H9 (cell line): ENCODE measurements around the gene DTYMK. TPM values are rescaled to one million over a fixed set of nuclear protein-coding genes. Genes with fewer than 3 reads are reported as not detected.

Experiments
- DNase-seq: peaks from one replicate; pipeline ENCODE4 v3.0.0-alpha.2; 2017
- H2AFZ ChIP-seq: one replicate; pipeline ENCODE4 v1.6.1; 2013; ENCODE audit warnings: mild to moderate bottlenecking, low read length, control low read depth, moderate library complexity
- H2AK5ac ChIP-seq: 2 replicates; pipeline ENCODE4 v1.6.1; 2013; ENCODE audit warnings: low read length, control low read depth, mixed read lengths; ENCODE audit not compliant: insufficient read length
- H2BK120ac ChIP-seq: one replicate; pipeline ENCODE4 v1.6.1; 2013; ENCODE audit warnings: low read depth, mild to moderate bottlenecking, low read length, control low read depth, inconsistent platforms; ENCODE audit not compliant: poor library complexity, severe bottlenecking
- H2BK12ac ChIP-seq: 2 replicates; pipeline ENCODE4 v1.6.1; 2013; ENCODE audit warnings: low read length, control low read depth, mixed read lengths, low read depth; ENCODE audit not compliant: insufficient read length
- H2BK15ac ChIP-seq: 2 replicates; pipeline ENCODE4 v1.6.1; 2013; ENCODE audit warnings: low read depth, low read length, control low read depth
- H2BK20ac ChIP-seq: one replicate; pipeline ENCODE4 v1.6.1; 2013; ENCODE audit warnings: low read depth, mild to moderate bottlenecking, low read length, control low read depth, inconsistent platforms; ENCODE audit not compliant: poor library complexity, severe bottlenecking
- H2BK5ac ChIP-seq: 2 replicates; pipeline ENCODE4 v1.6.1; 2013; ENCODE audit warnings: low read length, control low read depth, mixed read lengths; ENCODE audit not compliant: insufficient read length
- H3K14ac ChIP-seq: 2 replicates; pipeline ENCODE4 v1.6.1; 2013; ENCODE audit warnings: low read length, control low read depth; ENCODE audit not compliant: insufficient read depth
- H3K18ac ChIP-seq: 2 replicates; pipeline ENCODE4 v1.6.1; 2013; ENCODE audit warnings: low read depth, mild to moderate bottlenecking, mixed read lengths, low read length, control low read depth; ENCODE audit not compliant: insufficient read length
- H3K23ac ChIP-seq: 2 replicates; pipeline ENCODE4 v1.6.1; 2013; ENCODE audit warnings: low read length, control low read depth, mixed read lengths, low read depth; ENCODE audit not compliant: insufficient read length
- H3K23me2 ChIP-seq: 2 replicates; pipeline ENCODE4 v1.6.1; 2013; ENCODE audit warnings: low read depth, mild to moderate bottlenecking, mixed read lengths, low read length, control low read depth; ENCODE audit not compliant: insufficient read length, poor library complexity, severe bottlenecking
- H3K27ac ChIP-seq: 2 replicates; pipeline ENCODE4 v1.5.1; 2013; ENCODE audit warnings: low read length, control low read depth, mixed read lengths, low read depth; ENCODE audit not compliant: insufficient read length
- H3K27me3 ChIP-seq: 2 replicates; pipeline ENCODE4 v1.6.1; 2013; ENCODE audit warnings: low read length, control low read depth, inconsistent platforms; ENCODE audit not compliant: insufficient read depth
- H3K4ac ChIP-seq: 2 replicates; pipeline ENCODE4 v1.6.1; 2013; ENCODE audit warnings: low read depth, mild to moderate bottlenecking, control low read depth, inconsistent platforms, low read length, moderate library complexity
- H3K4me1 ChIP-seq: 2 replicates; pipeline ENCODE4 v1.6.1; 2013; ENCODE audit warnings: low read length, control low read depth, inconsistent platforms; ENCODE audit not compliant: insufficient read depth
- H3K4me2 ChIP-seq: 2 replicates; pipeline ENCODE4 v1.6.1; 2013; ENCODE audit warnings: low read length, control low read depth, mixed read lengths; ENCODE audit not compliant: insufficient read length, insufficient read depth
- H3K56ac ChIP-seq: 2 replicates; pipeline ENCODE4 v1.6.1; 2013; ENCODE audit warnings: low read depth, mild to moderate bottlenecking, mixed read lengths, low read length, control low read depth; ENCODE audit not compliant: insufficient read length
- H3K79me1 ChIP-seq: 2 replicates; pipeline ENCODE4 v1.6.1; 2013; ENCODE audit warnings: low read depth, mild to moderate bottlenecking, moderate library complexity, low read length, control low read depth, inconsistent platforms; ENCODE audit not compliant: insufficient read depth, poor library complexity, severe bottlenecking
- H3K79me2 ChIP-seq: 2 replicates; pipeline ENCODE4 v1.6.1; 2013; ENCODE audit warnings: low read length, control low read depth, inconsistent platforms; ENCODE audit not compliant: insufficient read depth
- H3K9ac ChIP-seq: 2 replicates; pipeline ENCODE4 v1.6.1; 2013; ENCODE audit warnings: low read length, control low read depth, mixed read lengths; ENCODE audit not compliant: insufficient read length; ENCODE audit errors: extremely low read depth
- H3K9me3 ChIP-seq: one replicate; pipeline ENCODE4 v1.6.1; 2013; ENCODE audit warnings: low read depth, low read length, inconsistent platforms; ENCODE audit not compliant: control insufficient read depth
- H3T11ph ChIP-seq: one replicate; pipeline ENCODE4 v1.6.1; 2013; ENCODE audit warnings: mild to moderate bottlenecking, low read length, control low read depth, inconsistent platforms
- H4K20me1 ChIP-seq: one replicate; pipeline ENCODE4 v1.6.1; 2013; ENCODE audit not compliant: control insufficient read depth, insufficient read length, insufficient read depth
- H4K5ac ChIP-seq: 2 replicates; pipeline ENCODE4 v1.6.1; 2013; ENCODE audit warnings: low read depth, mild to moderate bottlenecking, mixed read lengths, low read length, control low read depth; ENCODE audit not compliant: insufficient read length
- H4K8ac ChIP-seq: replicated peaks from 2 replicates; pipeline ENCODE4 v1.6.1; 2013; ENCODE audit warnings: low read length, control low read depth, mixed read lengths, low read depth; ENCODE audit not compliant: insufficient read length
- H4K91ac ChIP-seq: 2 replicates; pipeline ENCODE4 v1.6.1; 2013; ENCODE audit warnings: low read depth, mild to moderate bottlenecking, moderate library complexity, mixed read lengths, low read length, control low read depth; ENCODE audit not compliant: insufficient read length
- H3K27ac Mint-ChIP-seq, 3 experiments: 2 replicates in 2 of 3; 3 replicates in 1 of 3; pipeline ENCODE4 v1.8.0; 2020 to 2021; ENCODE audit warnings: mixed read lengths in 3 of 3, mild to moderate bottlenecking in 1 of 3, moderate library complexity in 1 of 3
- H3K27me3 Mint-ChIP-seq: 2 replicates; pipeline ENCODE4 v1.8.0; 2021; ENCODE audit warnings: low read depth, mild to moderate bottlenecking, moderate library complexity, mixed read lengths
- H3K36me3 Mint-ChIP-seq, 3 experiments: 2 replicates in 2 of 3; 3 replicates in 1 of 3; pipeline ENCODE4 v1.8.0; 2020 to 2021; ENCODE audit warnings: low read depth in 3 of 3, mixed read lengths in 3 of 3; ENCODE audit not compliant: insufficient read depth in 1 of 3
- H3K4me1 Mint-ChIP-seq, 2 experiments: 2 replicates each; pipeline ENCODE4 v1.8.0; 2020; ENCODE audit warnings: mixed read lengths in 2 of 2
- H3K4me3 Mint-ChIP-seq, 2 experiments: 2 replicates in 1 of 2; 3 replicates in 1 of 2; pipeline ENCODE4 v1.8.0; 2020 to 2021; ENCODE audit warnings: mild to moderate bottlenecking in 2 of 2, mixed read lengths in 2 of 2, moderate library complexity in 1 of 2
- H3K9me3 Mint-ChIP-seq, 2 experiments: 2 replicates in 1 of 2; 3 replicates in 1 of 2; pipeline ENCODE4 v1.8.0; 2020; ENCODE audit warnings: mild to moderate bottlenecking in 2 of 2, mixed read lengths in 2 of 2, moderate library complexity in 1 of 2
- CTCF ChIP-seq: fragments of 200-600 bp; sonication (generic); conservative IDR thresholded peaks from 3 replicates; pipeline ENCODE4 v1.8.0; 2021; ENCODE audit warnings: antibody characterized with exemption, mild to moderate bottlenecking
- WGBS: extraction: QIAGEN DNeasy Blood & Tissue Kit; methylation state at CpG from one replicate; pipeline ENCODE4 v1.1.7; 2013; ENCODE audit warnings: missing lambda C conversion rate, low lambda C conversion rate, mixed read lengths; ENCODE audit not compliant: insufficient read length; ENCODE audit errors: extremely low coverage; 5-methylcytosine and 5-hydroxymethylcytosine counted together
- total RNA-seq: library from RNA; stranded (reverse); gene quantifications from 2 replicates; pipeline ENCODE4 v1.2.1, GENCODE V29; 2021

DTYMK gene
- total RNA-seq, 1 experiment from 2014 or later, result 76.0 TPM

- Histone ChIP-seq H4K8ac (no peak overlapping the region), H2BK20ac (no peak overlapping the region), H3T11ph (no peak overlapping the region), H3K9me3 (peaks cover 6% of the 10 kb centered on the region), H2AK5ac (no peak overlapping the region), H3K4me1 (peaks cover 3% of the 10 kb centered on the region), H3K79me1 (peaks cover 19% of the 10 kb centered on the region), H3K79me2 (peaks cover 46% of the 10 kb centered on the region; the same call in 1 of the 2 replicates), H2BK12ac (no peak overlapping the region), H3K14ac (no peak overlapping the region), H4K20me1 (no peaks in the 10 kb centered on the region), H3K4ac (no peak overlapping the region), H3K23ac (no peak overlapping the region), H2BK5ac (no peak overlapping the region), H2BK120ac (no peak overlapping the region), H3K9ac (no peak overlapping the region), H3K27me3 (no peaks in the 10 kb centered on the region), H4K91ac (no peak overlapping the region), H3K23me2 (peaks cover 8% of the 10 kb centered on the region), H3K27ac (no peak overlapping the region), H2BK15ac (no peak overlapping the region), H3K56ac (no peak overlapping the region), H3K18ac (no peak overlapping the region), H4K5ac (no peak overlapping the region), H2AFZ (no peak overlapping the region), H3K4me2 (no peak overlapping the region)
- no peak for DNase-seq
- H3K27me3 Mint-ChIP-seq, result no peaks in the 10 kb centered on the region
- peaks cover 31 to 35% of the 10 kb centered on the region in 2 experiments for H3K4me1 Mint-ChIP-seq
- no CpG with 5 or more reads among the region's 8 CpGs for WGBS
- 0 out of 5 replicates have a peak overlapping the region, but pooled peaks of 1 of the 2 experiments have one; percentile 12 for H3K4me3 Mint-ChIP-seq
- TF ChIP-seq CTCF, result no peak
- peaks cover 22 to 31% (median 23%) of the 10 kb centered on the region in 3 experiments for H3K36me3 Mint-ChIP-seq
- H3K27ac Mint-ChIP-seq, result peak overlapping the region in 1 of 3 experiments; percentile 24; a peak in 3 of 7 replicates
- peaks cover 4 to 8% of the 10 kb centered on the region in 2 experiments; a peak in 4 of 5 replicates for H3K9me3 Mint-ChIP-seq
Measured at GRCh38 chr2:241640165-241640795, 46.3 kb downstream of the DTYMK start.
